Measurements from ENCODE around the gene RBM33. TPM values are rescaled to one million over a fixed set of nuclear protein-coding genes. Genes with fewer than 3 reads are reported as not detected.

RBM33 gene
- total RNA-seq, 1 experiment from 2014 or later: 73.6 TPM

DNA sequence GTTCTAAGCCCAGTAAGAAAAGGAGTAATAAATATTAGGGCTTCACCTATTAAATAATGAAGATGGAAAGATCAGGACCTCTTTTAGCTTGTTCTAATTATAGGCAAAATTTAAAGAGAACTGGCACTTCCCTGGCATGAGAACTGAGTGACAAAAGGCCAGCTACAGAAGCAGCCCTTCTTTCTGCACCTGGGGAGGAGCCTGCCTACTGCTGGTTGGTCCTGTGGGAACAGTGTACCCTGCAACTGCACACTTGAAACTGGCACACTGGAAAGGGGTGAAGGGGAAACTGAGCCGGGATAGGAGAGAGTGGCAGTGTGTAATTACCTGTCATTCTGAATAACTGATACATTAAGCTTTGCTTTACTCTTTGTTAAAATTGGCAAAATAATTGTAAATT lies 87.4 kb downstream of the RBM33 start:
- no peaks in the 10 kb centered on the region for H3K4me1 ChIP-seq (ENCODE audit: insufficient read depth, low read length, poor library complexity, severe bottlenecking)
- no peak for DNase-seq (ENCODE audit: low spot score)
- no peak for TF ChIP-seq EZH2 (IDR thresholded peaks at IDR 0.05; ENCODE audit: borderline replicate concordance, low read depth, low read length, poor library complexity, severe bottlenecking)
- TF ChIP-seq, protein P1, sequence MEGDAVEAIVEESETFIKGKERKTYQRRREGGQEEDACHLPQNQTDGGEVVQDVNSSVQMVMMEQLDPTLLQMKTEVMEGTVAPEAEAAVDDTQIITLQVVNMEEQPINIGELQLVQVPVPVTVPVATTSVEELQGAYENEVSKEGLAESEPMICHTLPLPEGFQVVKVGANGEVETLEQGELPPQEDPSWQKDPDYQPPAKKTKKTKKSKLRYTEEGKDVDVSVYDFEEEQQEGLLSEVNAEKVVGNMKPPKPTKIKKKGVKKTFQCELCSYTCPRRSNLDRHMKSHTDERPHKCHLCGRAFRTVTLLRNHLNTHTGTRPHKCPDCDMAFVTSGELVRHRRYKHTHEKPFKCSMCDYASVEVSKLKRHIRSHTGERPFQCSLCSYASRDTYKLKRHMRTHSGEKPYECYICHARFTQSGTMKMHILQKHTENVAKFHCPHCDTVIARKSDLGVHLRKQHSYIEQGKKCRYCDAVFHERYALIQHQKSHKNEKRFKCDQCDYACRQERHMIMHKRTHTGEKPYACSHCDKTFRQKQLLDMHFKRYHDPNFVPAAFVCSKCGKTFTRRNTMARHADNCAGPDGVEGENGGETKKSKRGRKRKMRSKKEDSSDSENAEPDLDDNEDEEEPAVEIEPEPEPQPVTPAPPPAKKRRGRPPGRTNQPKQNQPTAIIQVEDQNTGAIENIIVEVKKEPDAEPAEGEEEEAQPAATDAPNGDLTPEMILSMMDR (conservative IDR thresholded peaks at IDR 0.05; ENCODE audit: low read depth, low read length): no peak
- no peaks in the 10 kb centered on the region for H3K27me3 ChIP-seq (replicated peaks; ENCODE audit: insufficient read depth, low read depth, low read length, poor library complexity)
- intact Hi-C loops (cut with micrococcal nuclease; ENCODE audit: unreplicated experiment): no loop called here
- H3K9me3 ChIP-seq (ENCODE audit: low read depth, low read length, poor library complexity, severe bottlenecking): no peaks in the 10 kb centered on the region
- H3K27ac ChIP-seq (ENCODE audit: low read depth, low read length, poor library complexity, severe bottlenecking): no peak overlapping the region
- POLR2A ChIA-PET (ENCODE audit: low non-redundant PET): no interaction called here
- BruUV-seq (replicated peaks): no TSS peak
- H3K4me3 ChIP-seq (ENCODE audit: low read depth, low read length, poor library complexity, severe bottlenecking): no peak overlapping the region
- CTCF ChIA-PET: no interaction called here
- H3K36me3 ChIP-seq (ENCODE audit: insufficient read depth, low read length, poor library complexity, severe bottlenecking): no peaks in the 10 kb centered on the region

DNA sequence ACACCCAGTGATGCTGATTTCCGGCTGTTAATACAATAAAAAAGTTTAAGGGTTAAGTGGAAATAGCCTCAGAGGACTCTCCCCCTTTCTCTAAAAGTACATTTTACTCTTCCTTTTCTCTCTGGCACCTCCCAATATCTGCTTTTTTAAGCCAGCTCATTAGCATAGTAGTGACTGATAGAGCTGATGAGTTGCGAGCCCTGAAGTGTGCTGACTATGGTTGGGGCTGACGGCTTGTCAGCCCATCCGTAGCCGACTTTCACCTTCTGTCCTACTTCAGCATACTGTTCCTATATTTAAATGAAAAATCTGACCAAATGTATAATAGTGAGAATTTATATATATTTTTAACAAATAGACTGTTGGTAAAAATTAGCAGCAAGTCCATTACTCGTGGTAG lies 87.8 kb downstream of the RBM33 start:
- no peak overlapping the region for H3K4me3 ChIP-seq (ENCODE audit: low read depth, low read length, poor library complexity, severe bottlenecking)
- intact Hi-C loops (cut with micrococcal nuclease; ENCODE audit: unreplicated experiment): no loop called here
- H3K36me3 ChIP-seq (ENCODE audit: insufficient read depth, low read length, poor library complexity, severe bottlenecking): peaks cover under 1% of the 10 kb centered on the region
- H3K27me3 ChIP-seq (replicated peaks; ENCODE audit: insufficient read depth, low read depth, low read length, poor library complexity): no peaks in the 10 kb centered on the region
- H3K4me1 ChIP-seq (ENCODE audit: insufficient read depth, low read length, poor library complexity, severe bottlenecking): no peaks in the 10 kb centered on the region
- H3K27ac ChIP-seq (ENCODE audit: low read depth, low read length, poor library complexity, severe bottlenecking): no peak overlapping the region
- BruUV-seq (replicated peaks): no TSS peak
- DNase-seq (ENCODE audit: low spot score): no peak
- H3K9me3 ChIP-seq (ENCODE audit: low read depth, low read length, poor library complexity, severe bottlenecking): no peaks in the 10 kb centered on the region
- CTCF ChIA-PET: no interaction called here
- TF ChIP-seq, protein P1 (conservative IDR thresholded peaks at IDR 0.05; ENCODE audit: low read depth, low read length): no peak
- no peak for TF ChIP-seq EZH2 (IDR thresholded peaks at IDR 0.05; ENCODE audit: borderline replicate concordance, low read depth, low read length, poor library complexity, severe bottlenecking)
- POLR2A ChIA-PET (ENCODE audit: low non-redundant PET): no interaction called here

DNA sequence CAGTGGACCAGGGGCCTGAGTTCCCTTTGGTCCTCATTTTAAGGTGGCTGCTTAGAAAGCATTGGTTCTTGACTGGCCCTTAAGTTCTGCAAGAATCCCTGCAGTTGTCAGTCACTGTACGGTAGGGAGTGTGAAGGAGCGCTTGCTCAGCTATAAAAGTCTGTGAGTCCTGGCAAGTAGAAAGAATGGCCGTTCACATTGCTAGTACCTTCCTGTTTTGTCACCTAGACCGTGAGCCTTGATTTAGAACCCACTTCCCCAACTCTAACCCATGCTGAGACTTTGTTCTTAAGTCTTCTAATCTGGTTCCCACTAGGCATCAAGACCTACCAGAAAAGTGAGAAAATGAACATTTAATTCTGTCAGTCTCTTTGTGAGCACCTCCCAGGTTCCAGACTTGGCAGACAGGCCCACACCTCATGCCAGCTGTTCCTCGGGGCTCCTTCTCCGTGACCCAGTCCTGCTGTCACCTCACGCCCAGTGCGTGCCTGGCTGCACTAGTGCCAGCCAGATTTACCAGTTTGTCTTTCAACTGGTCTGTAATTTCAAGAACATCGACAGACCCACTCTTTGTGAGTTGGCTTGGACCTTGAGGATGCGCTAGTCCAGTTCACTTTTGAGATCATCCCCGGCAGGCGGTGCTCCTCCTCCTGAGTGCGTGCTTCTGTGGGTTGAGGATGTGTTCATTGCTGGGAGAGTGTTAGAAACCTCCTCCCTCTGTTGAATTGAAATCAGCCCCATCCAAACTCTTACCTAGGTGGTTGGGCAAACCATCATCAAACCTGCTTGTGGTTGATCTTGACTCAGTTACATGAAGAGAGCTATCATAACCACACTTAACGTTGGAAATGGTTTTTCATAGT lies 89.4 kb downstream of the RBM33 start:
- ChIA-PET CTCF (no interaction called here), POLR2A (ENCODE audit: low non-redundant PET) (no interaction called here)
- no peaks in the 10 kb centered on the region for H3K27me3 ChIP-seq (replicated peaks; ENCODE audit: insufficient read depth, low read depth, low read length, poor library complexity)
- H3K9me3 ChIP-seq (ENCODE audit: low read depth, low read length, poor library complexity, severe bottlenecking): no peaks in the 10 kb centered on the region
- no peak overlapping the region for H3K27ac ChIP-seq (ENCODE audit: low read depth, low read length, poor library complexity, severe bottlenecking)
- peaks cover 16% of the 10 kb centered on the region for H3K36me3 ChIP-seq (ENCODE audit: insufficient read depth, low read length, poor library complexity, severe bottlenecking)
- H3K4me1 ChIP-seq (ENCODE audit: insufficient read depth, low read length, poor library complexity, severe bottlenecking): no peaks in the 10 kb centered on the region
- no peak overlapping the region for H3K4me3 ChIP-seq (ENCODE audit: low read depth, low read length, poor library complexity, severe bottlenecking)
- DNase-seq (ENCODE audit: low spot score): no peak
- intact Hi-C loops (cut with micrococcal nuclease; ENCODE audit: unreplicated experiment): no loop called here
- TF ChIP-seq, protein P1 (conservative IDR thresholded peaks at IDR 0.05; ENCODE audit: low read depth, low read length): no peak
- no peak for TF ChIP-seq EZH2 (IDR thresholded peaks at IDR 0.05; ENCODE audit: borderline replicate concordance, low read depth, low read length, poor library complexity, severe bottlenecking)
- no TSS peak for BruUV-seq (replicated peaks)
